Left lung (tissue), 10 donors: ENCODE results near the gene NUDT2. TPM values are rescaled to one million over a fixed set of nuclear protein-coding genes. Genes with fewer than 3 reads are reported as not detected.
"Not testable (repeated sequence)": the region's sequence is repeated elsewhere in the genome, so short reads cannot be mapped to it uniquely, and the experiment has no call there.

Experiments used
- ATAC-seq: fragments of 200-7000 bp; cut with Tn5 transposase; one replicate; pipeline ENCODE4 v1.9.1; 2020; ENCODE audit warnings: moderate library complexity
- DNase-seq, 4 donors: peaks; one replicate each; pipeline ENCODE4 v3.0.0-alpha.2; 2013 to 2020
- H3K27ac ChIP-seq, 2 donors: fragments of 200-600 bp; sonication (generic) in 1 of 2; one replicate each; pipeline versions ENCODE4 v1.5.0 to v1.8.0; 2020 to 2021
- H3K27me3 ChIP-seq, 2 donors: fragments of 200-600 bp; sonication (generic) in 1 of 2; one replicate each; pipeline versions ENCODE4 v1.5.0 to v1.8.0; 2020 to 2021
- H3K36me3 ChIP-seq, 2 donors: fragments of 200-600 bp; sonication (generic) in 1 of 2; one replicate each; pipeline versions ENCODE4 v1.5.0 to v1.8.0; 2020 to 2021
- H3K4me1 ChIP-seq, 2 donors: fragments of 200-600 bp; one replicate each; pipeline ENCODE4 v1.8.0; 2021
- H3K4me3 ChIP-seq, 2 donors: fragments of 200-600 bp; sonication (generic) in 1 of 2; one replicate each; pipeline versions ENCODE4 v1.5.0 to v1.8.0; 2020 to 2021; ENCODE audit warnings: mild to moderate bottlenecking in 1 of 2
- H3K9me3 ChIP-seq, 2 donors: fragments of 200-600 bp; sonication (generic) in 1 of 2; one replicate each; pipeline versions ENCODE4 v1.5.0 to v1.8.0; 2020 to 2021
- intact Hi-C, 2 donors: fragments of 100-400 bp; cut with DNase I; formaldehyde crosslinking; loops; one replicate each; pipeline versions ENCODE4 v1.11.2 to v1.14.2; 2022
- polyA plus RNA-seq, 6 donors: library from polyadenylated mRNA; unstranded; fragments of 120-200 nt; gene quantifications; one replicate each; pipeline ENCODE4 v1.2.1, GENCODE V29; 2013; ENCODE audit not compliant: insufficient read length in 6 of 6
- total RNA-seq, 2 donors: library from RNA; stranded (reverse); fragmentation: NEBNext Ultra II Directional; extraction: Animal tissue kit (Norgen Biotek cat#: 25700); gene quantifications; one replicate each; pipeline ENCODE4 v1.2.1, GENCODE V29; 2021
- TF ChIP-seq, protein P1 (sequence below), 2 donors: fragments of 200-600 bp; sonication (generic) in 1 of 2; IDR thresholded peaks; one replicate each; pipeline versions ENCODE4 v1.5.0 to v1.8.0; 2021; ENCODE audit warnings: antibody characterized with exemption in 2 of 2
- donor health status: DM: no; HTN: yes; CAD: no.
- donor health status: DM: no; HTN: no; CAD: no.

The NUDT2 gene
- total and polyA plus RNA-seq, 8 donors, result 10.3 to 25.6 (median 22.1) TPM

DNA sequence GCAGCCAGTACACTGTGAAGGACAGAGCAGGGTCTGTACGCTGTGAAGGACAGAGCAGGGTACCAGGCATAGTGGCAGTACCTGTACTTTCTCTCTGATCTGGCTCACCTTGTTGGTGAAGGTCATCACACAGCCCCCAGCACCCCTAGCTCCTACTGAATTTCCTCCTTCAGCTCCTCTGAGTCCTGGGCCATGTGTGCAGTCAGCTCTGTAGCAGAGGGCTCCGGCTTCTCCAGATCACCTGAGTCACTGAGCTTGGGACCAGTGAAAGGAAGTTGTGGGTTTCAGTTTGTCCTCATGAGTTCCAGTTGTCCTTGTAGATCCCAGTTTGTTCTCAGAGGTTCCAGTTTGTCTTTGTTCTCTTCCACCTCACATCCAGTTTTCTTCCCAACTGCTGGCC is 5.5 kb downstream of the NUDT2 start:
- ATAC-seq, result no peak
- TF ChIP-seq, protein P1, sequence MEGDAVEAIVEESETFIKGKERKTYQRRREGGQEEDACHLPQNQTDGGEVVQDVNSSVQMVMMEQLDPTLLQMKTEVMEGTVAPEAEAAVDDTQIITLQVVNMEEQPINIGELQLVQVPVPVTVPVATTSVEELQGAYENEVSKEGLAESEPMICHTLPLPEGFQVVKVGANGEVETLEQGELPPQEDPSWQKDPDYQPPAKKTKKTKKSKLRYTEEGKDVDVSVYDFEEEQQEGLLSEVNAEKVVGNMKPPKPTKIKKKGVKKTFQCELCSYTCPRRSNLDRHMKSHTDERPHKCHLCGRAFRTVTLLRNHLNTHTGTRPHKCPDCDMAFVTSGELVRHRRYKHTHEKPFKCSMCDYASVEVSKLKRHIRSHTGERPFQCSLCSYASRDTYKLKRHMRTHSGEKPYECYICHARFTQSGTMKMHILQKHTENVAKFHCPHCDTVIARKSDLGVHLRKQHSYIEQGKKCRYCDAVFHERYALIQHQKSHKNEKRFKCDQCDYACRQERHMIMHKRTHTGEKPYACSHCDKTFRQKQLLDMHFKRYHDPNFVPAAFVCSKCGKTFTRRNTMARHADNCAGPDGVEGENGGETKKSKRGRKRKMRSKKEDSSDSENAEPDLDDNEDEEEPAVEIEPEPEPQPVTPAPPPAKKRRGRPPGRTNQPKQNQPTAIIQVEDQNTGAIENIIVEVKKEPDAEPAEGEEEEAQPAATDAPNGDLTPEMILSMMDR (IDR thresholded peaks at IDR 0.05), result no peak
- intact Hi-C loops, result loop anchor here in 1 of 2 donors (10.0 kb wide), 1 partner anchor 270 kb away; no protein-coding TSS in a partner anchor
- Histone ChIP-seq H3K4me1 (peaks cover 0 to 13% of the 10 kb centered on the region in 2 donors), H3K27me3 (no peaks in the 10 kb centered on the region), H3K9me3 (no peaks in the 10 kb centered on the region), H3K36me3 (peaks cover 0 to 21% of the 10 kb centered on the region in 2 donors), H3K27ac (no peak overlapping the region), H3K4me3 (no peak overlapping the region)
- DNase-seq, result no peak

DNA sequence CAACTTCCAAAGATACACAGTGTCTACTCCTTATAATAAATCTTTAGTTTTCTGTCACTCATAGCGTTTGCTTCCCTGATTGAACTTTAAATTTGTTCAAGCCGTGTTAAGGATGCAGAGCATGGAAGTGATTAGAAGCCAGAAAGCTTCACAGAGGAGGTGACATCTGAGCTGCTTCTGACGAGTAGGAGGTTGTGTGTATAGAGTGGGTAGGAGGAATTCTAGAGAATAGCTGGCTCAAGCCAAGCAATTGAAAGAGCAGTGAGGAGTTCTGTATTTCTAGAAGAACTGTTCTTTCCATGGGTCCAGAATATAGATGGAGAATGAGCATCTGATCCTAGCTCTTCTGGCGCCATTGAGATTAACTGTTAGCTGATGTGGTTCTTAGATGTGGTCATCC is 6.0 kb downstream of the NUDT2 start:
- no peak overlapping the region for H3K4me3 ChIP-seq
- DNase-seq, result no peak
- no peaks in the 10 kb centered on the region for H3K27me3 ChIP-seq
- TF ChIP-seq, protein P1 (IDR thresholded peaks at IDR 0.05), result no peak
- peaks cover 0 to 12% of the 10 kb centered on the region in 2 donors for H3K4me1 ChIP-seq
- no peak overlapping the region for H3K27ac ChIP-seq
- no peaks in the 10 kb centered on the region for H3K9me3 ChIP-seq
- H3K36me3 ChIP-seq, result peaks cover 0 to 26% of the 10 kb centered on the region in 2 donors
- ATAC-seq, result no peak
- intact Hi-C loops, result loop anchor here in 1 of 2 donors (10.0 kb wide), 1 partner anchor 269 kb away; no protein-coding TSS in a partner anchor

DNA sequence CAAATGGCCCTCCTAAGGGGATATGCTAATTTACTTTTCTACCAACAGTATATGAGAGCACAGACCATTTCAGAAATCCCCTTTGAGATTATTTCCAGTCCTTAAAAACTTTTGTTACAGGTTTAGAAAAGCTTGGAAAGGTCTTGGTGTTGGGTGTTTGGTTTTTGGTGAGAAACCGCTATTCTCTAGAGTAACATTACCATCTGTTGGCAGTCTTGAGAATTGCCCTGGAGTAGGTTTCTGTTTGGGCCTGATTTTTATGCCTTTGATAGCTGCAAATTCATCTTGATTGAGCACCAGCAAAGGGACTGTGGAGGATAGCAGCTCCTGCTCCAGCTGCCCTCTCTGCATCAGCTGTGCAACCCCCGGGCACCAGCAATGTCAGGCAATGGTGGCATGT is 8.0 kb downstream of the NUDT2 start:
- H3K27ac ChIP-seq, result no peak overlapping the region
- no peak overlapping the region for H3K4me3 ChIP-seq
- no peak for ATAC-seq
- TF ChIP-seq, protein P1 (IDR thresholded peaks at IDR 0.05), result no peak
- H3K4me1 ChIP-seq, result no peaks in the 10 kb centered on the region
- DNase-seq, result no peak
- H3K36me3 ChIP-seq, result peaks cover 0 to 45% of the 10 kb centered on the region in 2 donors
- intact Hi-C loops, result loop anchor here in 1 of 2 donors (10.0 kb wide), 1 partner anchor 267 kb away; no protein-coding TSS in a partner anchor
- H3K27me3 ChIP-seq, result no peaks in the 10 kb centered on the region
- H3K9me3 ChIP-seq, result no peaks in the 10 kb centered on the region

DNA sequence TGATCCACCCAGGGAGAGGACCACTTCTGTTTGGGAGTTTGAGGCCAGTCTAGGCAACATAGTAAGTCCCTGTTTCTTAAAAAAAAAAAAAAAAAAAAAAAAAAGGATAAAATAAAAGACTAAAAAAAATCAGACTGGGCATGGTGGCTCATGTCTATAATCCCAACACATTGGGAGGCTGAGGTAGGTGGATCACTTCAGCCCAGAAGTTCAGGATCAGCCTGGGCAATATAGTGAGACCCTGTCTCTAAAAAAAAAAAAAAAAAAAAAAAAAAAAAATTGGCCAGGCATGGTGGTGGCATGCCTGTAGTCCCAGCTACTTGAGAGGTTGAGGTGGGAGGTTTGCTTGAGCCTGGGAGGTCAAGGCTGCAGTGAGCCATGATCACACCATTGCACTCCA is 8.7 kb downstream of the NUDT2 start:
- not testable (repeated sequence) for DNase-seq, H3K9me3 ChIP-seq, H3K4me3 ChIP-seq, H3K27ac ChIP-seq, H3K4me1 ChIP-seq, ATAC-seq, H3K27me3 ChIP-seq
- intact Hi-C loops, result loop anchor here in 1 of 2 donors (10.0 kb wide), 1 partner anchor 267 kb away; no protein-coding TSS in a partner anchor
- H3K36me3 ChIP-seq, result peaks cover 0 to 52% of the 10 kb centered on the region in 2 donors

DNA sequence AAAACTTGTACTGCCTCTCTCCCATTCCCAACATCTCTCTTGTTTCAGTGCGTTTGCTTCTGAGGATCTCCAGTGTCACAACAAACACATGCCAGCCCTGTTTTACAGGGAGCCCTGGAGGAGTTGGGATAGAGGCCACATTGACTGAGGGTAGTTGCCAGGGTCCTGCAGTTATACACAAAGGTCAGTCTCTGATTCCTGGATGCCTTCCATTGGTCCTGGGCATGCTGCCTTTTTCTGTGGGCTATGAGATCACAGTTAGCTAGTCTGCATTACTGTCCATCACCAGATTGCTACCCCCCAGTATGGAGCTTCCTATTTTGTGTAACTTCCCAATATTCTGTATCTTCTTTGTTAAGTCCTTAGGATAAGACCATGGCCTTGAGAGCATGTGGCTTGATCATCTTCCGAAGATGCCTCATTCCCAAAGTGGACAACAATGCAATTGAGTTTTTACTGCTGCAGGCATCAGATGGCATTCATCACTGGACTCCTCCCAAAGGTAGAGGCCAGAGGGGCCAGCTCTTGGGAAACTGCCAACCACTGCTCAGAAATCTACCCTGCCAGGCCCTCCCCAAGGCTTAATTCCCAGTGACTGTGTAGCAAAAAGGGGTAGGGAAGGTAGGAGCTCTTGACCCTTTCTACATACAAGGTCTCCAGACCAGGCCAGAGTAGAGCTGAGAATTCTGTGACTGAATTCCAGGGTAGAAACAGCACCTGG is 9.5 kb downstream of the NUDT2 start:
- no peak for DNase-seq
- Histone ChIP-seq H3K4me1 (peaks cover 0 to 3% of the 10 kb centered on the region in 2 donors), H3K9me3 (no peaks in the 10 kb centered on the region), H3K4me3 (no peak overlapping the region), H3K36me3 (peaks cover 0 to 59% of the 10 kb centered on the region in 2 donors), H3K27me3 (no peaks in the 10 kb centered on the region), H3K27ac (no peak overlapping the region)
- ATAC-seq, result no peak
- TF ChIP-seq, protein P1 (IDR thresholded peaks at IDR 0.05), result no peak
- intact Hi-C loops, result loop anchor here in 1 of 2 donors (10.0 kb wide), 1 partner anchor 266 kb away; no protein-coding TSS in a partner anchor
